Ascending aorta (tissue), 2 donors: ENCODE data around the gene CXADR. TPM values are rescaled to one million over a fixed set of nuclear protein-coding genes. Genes with fewer than 3 reads are reported as not detected.
A peak's percentile ranks its signal among the peaks of the same experiment; 100 is the strongest.
"Not testable (repeated sequence)": the region's sequence is repeated elsewhere in the genome, so short reads cannot be mapped to it uniquely, and the experiment has no call there.

Experiments used
- DNase-seq, 2 donors: peaks; one replicate each; pipeline ENCODE4 v3.0.0-alpha.2; 2019; ENCODE audit warnings: low spot score in 2 of 2
- H3K27ac ChIP-seq, 2 donors: fragments of 200-600 bp; sonication (generic); one replicate each; pipeline ENCODE4 v1.5.1; 2016 to 2017; ENCODE audit warnings: mild to moderate bottlenecking in 1 of 2
- H3K27me3 ChIP-seq: fragments of 200-600 bp; sonication (generic); one replicate; pipeline ENCODE4 v1.5.1; 2017
- H3K36me3 ChIP-seq, 2 donors: fragments of 200-600 bp; sonication (generic); one replicate each; pipeline ENCODE4 v1.5.1; 2016
- H3K4me1 ChIP-seq, 2 donors: fragments of 200-600 bp; sonication (generic); one replicate each; pipeline ENCODE4 v1.5.1; 2016 to 2017; ENCODE audit warnings: mild to moderate bottlenecking in 1 of 2
- H3K4me3 ChIP-seq, 2 donors: fragments of 200-600 bp; sonication (generic); one replicate each; pipeline ENCODE4 v1.5.1; 2016 to 2017; ENCODE audit warnings: mild to moderate bottlenecking in 1 of 2
- H3K9me3 ChIP-seq, 2 donors: fragments of 200-600 bp; sonication (generic); one replicate each; pipeline ENCODE4 v1.5.1; 2016
- intact Hi-C: fragments of 100-400 bp; cut with DNase I; formaldehyde crosslinking; loops from one replicate; pipeline ENCODE4 v1.15.1; 2023
- total RNA-seq: library from RNA; depleted of rRNA; stranded (reverse); fragments of >200 nt; gene quantifications from one replicate; pipeline ENCODE4 v1.1.0, GENCODE V29; 2016
- TF ChIP-seq, protein P1 (sequence below), 3 experiments: fragments of 200-600 bp in 2 of 3; fragments of 450-650 bp in 1 of 3; sonication (generic) in 2 of 3; IDR thresholded peaks; one replicate each; pipeline ENCODE4 v1.5.1; 2016 to 2019; ENCODE audit warnings: antibody characterized with exemption in 3 of 3, mild to moderate bottlenecking in 1 of 3, moderate library complexity in 1 of 3

Gene CXADR
- total RNA-seq, 1 donor from 2014 or later, result 0.32 TPM

DNA sequence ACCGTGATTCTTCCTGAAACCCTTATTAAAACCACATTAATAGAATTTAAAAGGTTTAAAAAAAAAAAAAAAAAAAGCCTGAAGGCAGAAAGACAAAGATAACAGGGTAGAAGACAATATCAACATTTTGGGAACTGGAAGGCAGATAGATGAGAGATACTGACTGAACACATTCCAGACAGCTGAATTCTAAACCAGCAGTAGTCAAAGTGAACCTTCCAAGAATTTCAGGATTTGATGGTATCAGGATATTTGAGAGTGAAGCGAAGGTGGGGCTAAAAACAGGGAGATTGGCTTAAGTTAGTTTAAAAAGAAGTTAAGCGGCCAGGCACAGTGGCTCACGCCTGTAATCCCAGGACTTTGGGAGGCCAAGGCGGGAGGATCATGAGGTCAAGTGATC, 5.3 kb upstream of the CXADR start:
- DNase-seq, result no peak
- Histone ChIP-seq H3K36me3 (no peaks in the 10 kb centered on the region), H3K27me3 (peaks cover 4% of the 10 kb centered on the region), H3K4me3 (no peak overlapping the region), H3K27ac (no peak overlapping the region), H3K9me3 (peaks cover 0 to 4% of the 10 kb centered on the region in 2 donors), H3K4me1 (peaks cover 3 to 4% of the 10 kb centered on the region in 2 donors)
- TF ChIP-seq, protein P1, sequence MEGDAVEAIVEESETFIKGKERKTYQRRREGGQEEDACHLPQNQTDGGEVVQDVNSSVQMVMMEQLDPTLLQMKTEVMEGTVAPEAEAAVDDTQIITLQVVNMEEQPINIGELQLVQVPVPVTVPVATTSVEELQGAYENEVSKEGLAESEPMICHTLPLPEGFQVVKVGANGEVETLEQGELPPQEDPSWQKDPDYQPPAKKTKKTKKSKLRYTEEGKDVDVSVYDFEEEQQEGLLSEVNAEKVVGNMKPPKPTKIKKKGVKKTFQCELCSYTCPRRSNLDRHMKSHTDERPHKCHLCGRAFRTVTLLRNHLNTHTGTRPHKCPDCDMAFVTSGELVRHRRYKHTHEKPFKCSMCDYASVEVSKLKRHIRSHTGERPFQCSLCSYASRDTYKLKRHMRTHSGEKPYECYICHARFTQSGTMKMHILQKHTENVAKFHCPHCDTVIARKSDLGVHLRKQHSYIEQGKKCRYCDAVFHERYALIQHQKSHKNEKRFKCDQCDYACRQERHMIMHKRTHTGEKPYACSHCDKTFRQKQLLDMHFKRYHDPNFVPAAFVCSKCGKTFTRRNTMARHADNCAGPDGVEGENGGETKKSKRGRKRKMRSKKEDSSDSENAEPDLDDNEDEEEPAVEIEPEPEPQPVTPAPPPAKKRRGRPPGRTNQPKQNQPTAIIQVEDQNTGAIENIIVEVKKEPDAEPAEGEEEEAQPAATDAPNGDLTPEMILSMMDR (IDR thresholded peaks at IDR 0.05), result no peak
- intact Hi-C loops, result no loop called here

DNA sequence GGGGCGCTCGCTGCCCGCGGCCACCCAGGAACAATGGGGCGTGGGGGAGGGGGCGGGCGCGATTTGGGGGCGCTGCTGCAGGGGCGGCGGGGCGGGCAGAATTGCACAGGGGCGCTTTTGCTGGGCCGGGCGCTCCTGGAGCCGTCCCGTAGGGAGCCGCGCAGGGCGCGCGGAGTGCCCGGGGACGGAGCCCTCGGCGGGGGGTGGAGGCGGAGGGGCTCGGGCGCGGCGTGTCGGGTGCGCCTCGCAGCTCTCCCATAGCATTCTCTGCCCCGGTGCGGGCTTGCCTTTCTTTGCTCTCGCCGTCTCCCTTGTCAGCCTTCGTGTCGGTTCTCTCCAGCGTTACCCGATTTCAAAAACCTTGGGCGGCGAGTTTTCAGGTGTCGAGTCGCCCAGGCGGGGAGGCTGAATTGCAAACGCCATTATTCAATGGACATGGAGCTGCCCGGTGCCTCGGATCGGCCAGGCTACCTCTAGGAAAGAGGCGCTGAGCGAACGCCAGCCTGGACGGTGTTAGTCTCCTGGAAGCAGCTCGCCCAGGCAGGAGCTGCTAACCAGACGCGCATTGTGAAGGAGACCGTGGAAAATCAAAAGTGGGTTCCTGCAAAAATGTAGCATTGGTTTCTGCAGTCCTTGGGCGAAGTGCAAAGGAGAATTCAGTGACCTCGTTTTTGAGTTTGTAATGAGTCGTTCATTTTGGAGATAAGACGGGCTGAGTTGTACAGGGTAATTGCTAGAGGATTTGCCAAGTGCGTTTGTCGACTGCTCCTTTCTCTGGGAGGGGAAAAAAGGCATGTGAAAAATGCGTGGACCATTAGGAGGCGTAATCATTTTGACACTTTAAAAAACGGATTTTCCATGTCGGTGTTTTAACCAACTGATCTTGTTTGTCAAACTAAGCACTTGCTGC, 626 bp downstream of the CXADR start:
- H3K27ac ChIP-seq, result no peak overlapping the region
- peaks cover 5 to 7% of the 10 kb centered on the region in 2 donors for H3K4me1 ChIP-seq
- intact Hi-C loops, result no loop called here
- TF ChIP-seq, protein P1 (IDR thresholded peaks at IDR 0.05), result no peak
- no peaks in the 10 kb centered on the region for H3K36me3 ChIP-seq
- no peaks in the 10 kb centered on the region for H3K9me3 ChIP-seq
- no peak for DNase-seq
- H3K4me3 ChIP-seq, result peak overlapping the region; percentile 75
- peaks cover 10% of the 10 kb centered on the region for H3K27me3 ChIP-seq

DNA sequence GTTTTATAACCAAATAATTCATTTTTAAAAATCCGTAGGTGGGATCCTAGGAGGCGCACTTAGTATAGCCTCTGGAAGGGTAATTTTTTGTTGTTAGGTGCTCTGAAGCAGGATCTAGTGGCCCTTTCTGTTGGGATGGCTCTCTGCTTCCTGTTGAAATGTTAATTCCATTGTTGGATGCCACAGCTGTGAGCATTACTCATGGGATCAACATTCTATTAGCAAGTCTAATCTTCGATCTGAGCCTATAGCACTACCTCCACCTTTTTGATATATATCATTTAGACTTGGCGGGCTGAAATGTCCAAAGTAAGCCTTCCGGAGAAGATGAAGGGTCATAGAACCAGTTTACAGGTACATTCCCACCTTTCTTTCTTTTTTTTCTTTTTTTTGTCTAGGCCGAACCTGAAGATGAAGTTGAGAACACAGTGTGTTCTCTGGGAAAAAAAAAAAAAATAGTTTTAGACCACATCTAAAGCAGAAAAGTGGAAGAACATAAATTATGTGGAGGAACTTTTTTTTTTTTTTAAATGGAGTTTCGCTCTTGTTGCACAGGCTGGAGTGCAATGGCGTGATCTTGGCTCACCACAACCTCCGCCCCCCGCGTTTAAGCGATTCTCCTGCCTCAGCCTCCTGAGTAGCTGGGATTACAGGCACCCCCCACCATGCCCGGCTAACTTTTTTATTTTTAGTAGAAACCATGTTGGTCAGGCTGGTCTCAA, 1.4 kb downstream of the CXADR start:
- Histone ChIP-seq H3K27me3 (peaks cover 10% of the 10 kb centered on the region), H3K4me1 (peaks cover 5 to 7% of the 10 kb centered on the region in 2 donors), H3K27ac (no peak overlapping the region), H3K4me3 (peak overlapping the region in 1 of 2 donors; percentile 75), H3K36me3 (no peaks in the 10 kb centered on the region), H3K9me3 (no peaks in the 10 kb centered on the region)
- TF ChIP-seq, protein P1 (IDR thresholded peaks at IDR 0.05), result no peak
- DNase-seq, result no peak
- intact Hi-C loops, result no loop called here

DNA sequence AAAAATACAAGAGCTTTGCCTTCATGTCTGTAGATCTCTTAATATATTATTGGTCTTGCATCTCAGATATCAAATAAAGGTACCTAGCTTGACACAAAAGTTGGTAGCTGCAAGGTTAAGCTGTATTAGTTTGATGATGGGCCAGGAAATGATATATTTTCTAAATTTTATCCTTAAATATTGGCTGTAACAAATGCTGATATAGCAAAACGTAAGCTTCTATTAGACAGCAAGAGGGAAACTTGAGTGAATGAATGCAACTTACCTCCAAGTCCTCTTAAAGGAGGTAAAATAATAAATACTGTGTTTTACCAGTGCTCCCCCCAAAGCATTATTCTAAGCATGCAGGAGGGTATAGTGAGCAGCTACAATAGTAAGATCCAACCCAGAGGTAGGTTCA, 4.2 kb downstream of the CXADR start:
- H3K9me3 ChIP-seq, H3K36me3 ChIP-seq, H3K4me3 ChIP-seq, DNase-seq, H3K27ac ChIP-seq, H3K4me1 ChIP-seq, intact Hi-C loops: not testable (repeated sequence)
- H3K27me3 ChIP-seq, result peaks cover 10% of the 10 kb centered on the region

DNA sequence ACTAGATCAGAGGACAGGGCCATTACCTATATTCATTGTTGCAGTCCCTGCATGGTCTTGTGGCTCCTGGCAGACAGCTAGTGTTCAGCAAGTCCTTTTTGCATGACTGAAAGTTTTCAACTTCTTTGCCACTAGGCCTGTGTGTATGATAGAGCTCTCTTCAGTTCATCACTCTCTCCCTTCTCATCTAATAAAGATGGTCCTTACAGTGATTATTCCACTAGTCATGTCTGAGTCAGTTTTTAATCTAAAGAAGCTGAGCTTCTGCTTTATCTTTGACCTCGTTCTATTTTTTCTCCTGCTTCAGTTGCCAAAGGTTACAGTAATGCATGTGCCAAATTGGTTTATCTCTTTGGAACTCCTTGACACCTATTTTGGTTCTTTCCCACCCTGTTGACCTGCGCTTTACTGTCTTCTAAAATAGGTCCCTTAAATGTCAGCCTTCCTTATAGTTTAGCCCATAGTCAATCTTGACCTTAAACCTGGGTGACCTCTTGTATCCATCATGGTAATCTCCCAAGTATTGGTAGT, 6.4 kb downstream of the CXADR start:
- no peaks in the 10 kb centered on the region for H3K36me3 ChIP-seq
- no peaks in the 10 kb centered on the region for H3K27me3 ChIP-seq
- DNase-seq, result no peak
- TF ChIP-seq, protein P1 (IDR thresholded peaks at IDR 0.05), result no peak
- no peak overlapping the region for H3K4me3 ChIP-seq
- intact Hi-C loops, result no loop called here
- H3K4me1 ChIP-seq, result no peaks in the 10 kb centered on the region
- no peaks in the 10 kb centered on the region for H3K9me3 ChIP-seq
- H3K27ac ChIP-seq, result no peak overlapping the region
